HG03469 (cell line): ENCODE results near the gene TOLLIP.

Source experiments
- ATAC-seq: cut with Tn5 transposase; IDR thresholded peaks from one replicate; pipeline ENCODE4 v1.9.1; 2021; ENCODE audit warnings: mild to moderate bottlenecking, moderate library complexity, moderate number of reproducible peaks; ENCODE audit not compliant: unreplicated experiment

Gene TOLLIP

DNA sequence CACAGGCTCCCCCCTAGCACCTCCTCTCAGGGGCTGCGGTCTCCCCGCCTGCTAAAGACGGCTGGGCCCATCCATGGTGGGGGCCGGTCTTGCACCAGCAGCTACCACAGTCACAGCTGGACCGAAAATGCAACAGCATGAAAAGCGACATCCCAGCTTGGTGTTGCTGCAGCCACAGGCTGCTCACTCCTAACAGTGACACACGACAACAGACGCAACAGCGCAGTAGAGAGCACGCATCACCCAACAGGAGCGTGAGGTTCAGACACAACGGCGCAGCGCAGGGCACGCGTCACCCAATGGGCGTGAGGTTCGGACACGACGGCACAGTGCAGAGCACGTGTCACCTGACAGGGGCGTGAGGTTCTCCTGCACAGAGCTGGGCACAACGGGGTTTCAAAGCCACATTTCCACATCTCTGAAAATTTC, 24.1 kb downstream of the TOLLIP start:
- ATAC-seq, result no peak

DNA sequence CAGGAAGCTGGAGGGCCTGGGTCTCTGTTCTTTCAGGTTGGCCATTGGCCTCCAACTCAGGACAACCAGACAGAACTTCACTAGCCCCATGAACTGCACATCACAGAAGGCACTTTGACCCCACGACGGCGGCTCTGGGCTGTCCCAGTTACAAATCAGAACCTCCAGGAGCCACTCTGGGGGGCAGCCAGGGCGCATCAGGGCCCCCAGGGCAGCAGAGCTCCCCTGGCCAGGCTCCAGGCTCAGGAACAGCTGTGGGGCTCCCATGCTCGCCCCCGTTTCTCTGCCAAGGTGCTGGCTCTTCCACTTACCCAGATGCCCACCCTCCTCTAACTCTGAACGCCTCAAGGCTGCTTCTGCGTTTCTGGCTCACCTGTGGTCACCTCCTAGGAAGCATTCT, 25.5 kb downstream of the TOLLIP start:
- no peak for ATAC-seq

DNA sequence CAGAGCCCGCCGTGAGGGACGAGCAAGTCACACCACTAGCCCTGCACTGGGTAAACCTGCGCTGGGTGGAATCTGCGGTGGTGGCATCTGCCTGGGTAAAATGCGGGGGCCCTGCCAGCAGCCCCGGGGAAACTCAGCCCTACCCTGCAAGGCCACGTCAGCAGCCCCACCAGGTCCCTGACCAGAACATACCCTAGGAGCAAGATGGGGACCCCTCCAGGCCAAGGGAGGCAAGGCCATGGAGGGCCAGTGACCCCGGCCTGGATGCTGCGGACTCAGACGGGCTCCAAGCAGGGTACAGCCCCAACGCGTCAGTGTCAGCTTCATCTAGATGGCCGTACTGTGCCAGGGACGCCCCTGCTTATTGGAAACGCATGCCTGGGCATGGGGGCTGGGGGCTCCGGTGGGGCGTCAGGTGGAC, 26.3 kb downstream of the TOLLIP start:
- ATAC-seq, result no peak

DNA sequence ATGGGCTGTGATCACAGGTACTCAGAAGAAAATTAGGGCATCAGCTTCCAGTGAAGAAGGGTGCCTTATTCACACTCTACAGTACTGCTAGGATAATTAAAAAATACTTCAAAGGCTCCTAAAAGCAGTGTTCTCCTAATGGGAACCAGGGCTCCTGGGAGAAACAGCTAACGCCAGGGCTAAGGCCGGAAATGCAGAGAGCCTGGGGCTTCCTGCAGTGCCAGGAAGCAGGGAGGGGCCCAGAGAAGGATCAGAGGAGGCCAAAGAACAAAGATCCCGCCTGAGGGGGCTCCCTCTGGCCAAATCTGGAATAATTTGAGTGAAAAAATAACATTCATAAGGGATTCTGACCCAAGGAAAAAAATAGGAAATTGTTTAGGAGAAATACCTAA, 27.5 kb downstream of the TOLLIP start:
- ATAC-seq, result no peak

DNA sequence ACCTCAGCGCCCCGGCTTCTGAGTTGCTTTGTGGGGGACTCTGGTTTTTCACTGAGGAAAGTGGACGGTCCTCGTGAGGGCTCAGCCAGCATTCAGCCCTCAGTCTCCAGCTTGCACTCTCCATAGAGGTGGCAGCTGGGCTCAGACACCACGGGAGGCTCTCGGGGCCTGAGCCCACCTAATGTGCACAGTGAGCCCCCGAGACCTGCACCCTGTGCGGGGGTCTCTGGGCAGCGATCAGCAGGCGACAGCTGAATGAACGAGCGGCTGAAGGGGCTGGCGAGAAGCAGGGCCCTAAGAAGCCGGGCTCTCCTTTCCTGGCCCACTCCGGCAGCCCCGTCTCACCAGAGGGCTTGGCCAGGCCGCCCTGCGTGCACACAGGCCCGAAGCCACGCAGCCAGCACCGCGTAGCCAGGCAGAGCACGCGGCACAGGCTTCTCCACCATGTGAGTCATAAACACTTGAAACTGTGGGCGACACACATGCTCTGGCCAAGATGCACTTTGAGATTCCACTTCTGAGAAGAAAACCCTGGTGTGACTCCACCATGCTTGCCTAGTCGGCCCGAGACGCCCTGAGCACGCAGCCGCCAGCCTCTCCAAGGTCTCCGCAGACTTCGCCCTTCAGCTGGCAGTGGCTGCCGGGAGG, 28.0 kb downstream of the TOLLIP start:
- ATAC-seq, result no peak

GRCh38 chr11:1280116-1281035, 29.1 kb downstream of the TOLLIP start:
- no peak for ATAC-seq

DNA sequence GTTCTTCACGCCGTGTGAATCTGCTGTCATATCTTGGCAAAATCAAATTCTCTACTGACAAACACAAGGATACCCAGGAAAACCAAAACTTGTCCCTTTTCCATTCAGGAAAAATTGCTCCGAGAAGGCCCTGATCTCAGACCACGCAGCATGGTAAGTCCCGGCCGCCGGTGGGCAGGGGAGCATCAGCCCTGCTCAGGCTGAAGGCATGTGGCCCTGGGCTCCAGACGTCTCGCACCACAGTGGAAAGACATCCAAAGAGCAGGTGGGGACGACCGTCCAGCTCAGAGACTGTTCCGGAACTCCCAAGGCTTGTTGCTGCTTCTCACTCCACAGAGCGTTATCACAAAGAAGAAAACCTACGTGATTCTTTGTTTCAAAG, 29.8 kb downstream of the TOLLIP start:
- no peak for ATAC-seq

DNA sequence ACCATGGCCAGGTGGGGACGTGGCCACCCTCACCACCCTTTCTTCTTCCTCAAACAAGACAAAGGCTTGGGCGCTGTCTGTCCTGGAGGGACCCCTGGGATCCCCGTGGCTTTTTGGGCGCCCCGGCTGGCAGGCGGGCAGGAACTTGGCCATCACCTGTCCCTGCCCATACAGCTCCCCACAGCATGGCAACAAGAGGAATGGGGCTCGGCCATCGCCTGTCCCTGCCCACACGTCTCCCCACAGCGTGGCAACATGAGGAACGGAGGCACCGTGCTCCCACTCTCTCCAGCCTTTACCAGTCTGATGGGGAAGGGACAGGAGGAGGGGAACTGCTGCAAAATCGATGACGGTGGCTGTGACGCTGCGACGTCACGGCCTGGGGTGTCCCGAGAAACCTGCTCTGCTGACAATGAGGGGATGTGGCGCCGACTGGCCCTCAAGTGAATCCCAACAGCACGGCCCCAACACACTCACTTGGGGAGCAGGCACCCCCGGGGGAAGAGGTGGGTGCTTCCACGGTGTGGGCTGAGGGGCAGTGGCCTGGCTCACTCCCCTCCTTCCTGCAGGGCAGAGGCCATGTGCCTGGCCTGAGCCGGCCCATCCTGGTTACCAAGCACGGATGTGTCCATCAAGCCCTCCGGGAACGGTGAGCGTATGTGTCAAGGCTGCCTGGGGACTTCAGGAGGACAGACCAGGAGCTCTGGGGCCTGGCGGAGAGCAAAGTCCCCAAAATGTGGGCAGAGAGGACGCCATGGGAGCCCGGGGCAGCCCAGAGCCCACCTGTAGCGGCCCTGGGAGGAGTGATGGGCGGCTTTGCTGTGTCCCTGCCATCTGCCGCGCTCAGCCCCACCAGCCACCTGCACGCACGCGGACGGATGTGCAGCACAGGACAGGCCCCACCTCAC, 30.4 kb downstream of the TOLLIP start:
- no peak for ATAC-seq

DNA sequence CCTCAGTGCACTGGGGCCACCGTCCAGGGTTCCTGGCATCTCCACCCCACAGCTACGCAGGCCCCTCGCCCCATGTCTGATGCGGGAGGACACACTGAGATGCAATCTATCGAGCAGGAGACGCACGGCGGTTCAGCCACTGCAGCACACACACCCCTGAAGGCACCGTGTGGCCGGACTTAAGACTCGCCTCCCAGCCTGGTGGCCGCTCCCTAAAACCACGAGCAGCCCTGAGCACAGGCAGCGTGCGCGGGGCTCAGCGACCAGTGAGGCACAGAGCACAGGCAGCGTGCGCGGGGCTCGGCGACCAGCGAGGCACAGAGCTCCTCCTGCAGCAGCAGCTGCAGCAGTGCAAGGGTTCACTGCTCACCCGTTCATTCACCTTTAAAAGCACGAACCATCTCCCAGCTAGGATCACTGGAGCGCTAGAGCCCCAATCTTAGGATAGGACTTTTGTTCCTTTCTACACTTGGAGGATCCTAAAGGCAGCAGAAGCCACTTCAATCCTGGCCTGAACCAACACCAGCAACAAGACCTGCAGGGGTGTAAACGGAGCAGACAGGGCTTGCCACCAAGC, 31.4 kb downstream of the TOLLIP start:
- no peak for ATAC-seq

- ATAC-seq, result no peak
Observed at GRCh38 chr11:1276866-1277615, 32.4 kb downstream of the TOLLIP start.

- no peak for ATAC-seq
Observed at GRCh38 chr11:1276041-1276790, 33.2 kb downstream of the TOLLIP start.

DNA sequence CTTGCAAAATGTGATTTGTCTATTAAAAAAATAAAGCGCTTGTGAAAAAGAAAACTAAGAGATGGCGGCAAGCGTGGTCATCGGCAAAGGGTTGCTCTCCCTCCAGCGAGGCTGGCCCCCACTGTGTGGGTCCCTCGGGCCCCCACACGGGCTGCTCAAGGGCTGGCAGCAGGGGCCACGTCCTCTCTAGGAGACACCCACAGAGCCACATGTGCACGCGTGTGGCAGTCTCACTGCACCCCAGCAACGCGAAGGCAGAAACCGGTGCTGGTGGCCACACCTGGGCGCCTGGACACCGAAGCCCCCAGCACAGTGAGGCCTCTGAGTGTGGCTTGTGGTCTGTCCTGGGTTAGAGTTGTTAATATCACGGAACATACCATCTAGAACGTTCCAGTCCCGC, 34.4 kb downstream of the TOLLIP start:
- no peak for ATAC-seq

GRCh38 chr11:1274501-1274900, 34.9 kb downstream of the TOLLIP start:
- no peak for ATAC-seq

DNA sequence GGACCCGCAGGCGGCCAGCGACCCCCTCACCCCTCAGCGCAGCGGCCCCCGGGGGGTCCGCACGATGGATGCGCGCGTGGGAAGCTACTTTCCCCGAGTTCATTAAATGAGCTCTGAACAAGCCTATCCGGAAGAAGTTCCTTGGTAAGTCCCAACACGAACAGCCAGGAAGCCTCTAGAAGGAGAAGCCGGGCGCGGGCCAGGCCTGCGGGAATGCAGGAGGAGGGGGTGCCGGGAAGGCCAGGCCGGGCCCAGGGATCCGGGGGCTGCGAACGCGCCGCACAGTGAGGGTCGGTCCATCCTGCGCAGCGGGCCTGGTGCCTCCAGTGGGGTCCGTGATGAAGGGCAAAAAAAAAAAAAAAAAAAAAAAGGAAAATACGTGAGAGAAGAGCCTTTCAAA, 36.9 kb downstream of the TOLLIP start:
- ATAC-seq, result no peak

DNA sequence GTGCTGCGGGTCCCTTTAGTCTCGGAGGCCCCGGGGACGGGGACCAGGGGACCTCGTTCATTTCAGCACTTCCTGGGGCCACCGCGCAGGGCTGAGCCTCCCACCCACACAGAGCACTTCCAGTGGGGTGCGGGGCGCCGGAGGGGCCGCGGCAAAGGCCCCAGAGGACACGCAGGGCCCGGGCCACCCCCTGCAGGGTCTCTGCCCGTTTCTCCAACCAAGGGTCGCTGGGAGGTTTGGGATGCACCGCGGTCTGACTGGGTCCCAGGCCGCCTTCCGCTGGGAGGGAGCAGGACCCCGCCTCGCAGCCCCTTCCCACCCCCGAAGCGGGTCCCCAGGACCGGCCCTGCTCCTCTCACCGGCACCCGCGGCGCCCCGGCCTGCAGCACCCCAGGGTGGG, 37.5 kb downstream of the TOLLIP start:
- no peak for ATAC-seq

GRCh38 chr11:1271406-1271805, 38.0 kb downstream of the TOLLIP start:
- no peak for ATAC-seq

GRCh38 chr11:1271002-1271401, 38.4 kb downstream of the TOLLIP start:
- ATAC-seq, result no peak

GRCh38 chr11:1270476-1270875, 39.0 kb downstream of the TOLLIP start:
- no peak for ATAC-seq

DNA sequence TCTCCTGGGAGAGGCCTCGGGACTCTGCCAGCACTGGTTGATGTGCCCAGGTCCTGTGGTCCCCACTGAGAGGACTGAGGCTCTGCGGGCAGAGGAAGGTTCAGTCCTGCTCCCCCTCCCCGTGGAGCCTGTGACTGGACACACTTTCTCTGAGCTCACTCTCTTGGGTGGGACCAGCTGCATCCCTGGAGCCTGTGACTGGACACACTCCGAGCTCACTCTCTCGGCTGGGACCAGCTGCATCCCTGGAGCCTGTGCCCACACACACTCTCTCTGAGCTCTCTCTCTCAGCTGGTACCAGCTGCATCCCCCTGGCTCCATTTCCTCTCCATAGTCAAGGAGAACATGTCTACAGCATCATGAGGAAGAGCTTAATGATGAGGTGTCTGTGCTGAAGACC, 39.5 kb downstream of the TOLLIP start:
- ATAC-seq, result no peak
